Measurements from ENCODE around the gene RABGAP1. TPM values are rescaled to one million over a fixed set of nuclear protein-coding genes. Genes with fewer than 3 reads are reported as not detected.

Gene RABGAP1
- total RNA-seq, 1 experiment from 2014 or later = 55.4 TPM

DNA sequence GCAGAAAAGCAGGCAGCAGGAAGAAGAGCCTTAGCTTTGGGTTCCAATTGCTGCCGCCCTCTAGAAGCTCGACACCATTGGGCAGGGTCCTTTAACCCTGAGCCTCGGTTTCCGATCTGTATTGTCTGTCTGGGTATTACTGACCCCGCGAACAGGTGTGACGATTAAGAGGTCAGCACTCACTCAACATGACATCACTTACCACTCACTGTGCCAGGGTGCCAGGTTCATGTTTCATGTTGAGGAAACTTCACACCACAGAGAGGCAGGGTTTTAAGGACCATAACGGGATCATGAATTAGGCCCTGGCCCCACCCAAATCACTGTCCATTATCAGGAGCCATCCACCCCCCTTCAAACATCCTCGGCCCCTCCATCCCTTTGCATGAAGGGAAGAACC, 168.2 kb downstream of the RABGAP1 start:
- intact Hi-C loops (cut with micrococcal nuclease; ENCODE audit: unreplicated experiment) = no loop called here
- no TSS peak for BruUV-seq (replicated peaks)
- Mint-ChIP-seq H3K4me1 (ENCODE audit: low read depth, unreplicated experiment) (no peaks in the 10 kb centered on the region), H3K4me3 (ENCODE audit: unreplicated experiment) (no peak overlapping the region), H3K27me3 (ENCODE audit: insufficient read depth, unreplicated experiment) (no peaks in the 10 kb centered on the region), H3K36me3 (ENCODE audit: insufficient read depth, unreplicated experiment) (peaks cover 67% of the 10 kb centered on the region), H3K9me3 (ENCODE audit: unreplicated experiment) (no peaks in the 10 kb centered on the region), H3K27ac (ENCODE audit: unreplicated experiment) (peak overlapping the region; percentile 24)
- ChIA-PET CTCF (no interaction called here), POLR2A (no interaction called here)
- no peak for DNase-seq
- peaks cover 2% of the 10 kb centered on the region for H3K36me3 ChIP-seq (ENCODE audit: control insufficient read depth, insufficient read depth, low read length)
- no peak overlapping the region for H3K4me3 ChIP-seq (ENCODE audit: low read depth, low read length)
- no peaks in the 10 kb centered on the region for H3K4me1 ChIP-seq
- no peaks in the 10 kb centered on the region for H3K9me3 ChIP-seq
- TF ChIP-seq, protein P1, sequence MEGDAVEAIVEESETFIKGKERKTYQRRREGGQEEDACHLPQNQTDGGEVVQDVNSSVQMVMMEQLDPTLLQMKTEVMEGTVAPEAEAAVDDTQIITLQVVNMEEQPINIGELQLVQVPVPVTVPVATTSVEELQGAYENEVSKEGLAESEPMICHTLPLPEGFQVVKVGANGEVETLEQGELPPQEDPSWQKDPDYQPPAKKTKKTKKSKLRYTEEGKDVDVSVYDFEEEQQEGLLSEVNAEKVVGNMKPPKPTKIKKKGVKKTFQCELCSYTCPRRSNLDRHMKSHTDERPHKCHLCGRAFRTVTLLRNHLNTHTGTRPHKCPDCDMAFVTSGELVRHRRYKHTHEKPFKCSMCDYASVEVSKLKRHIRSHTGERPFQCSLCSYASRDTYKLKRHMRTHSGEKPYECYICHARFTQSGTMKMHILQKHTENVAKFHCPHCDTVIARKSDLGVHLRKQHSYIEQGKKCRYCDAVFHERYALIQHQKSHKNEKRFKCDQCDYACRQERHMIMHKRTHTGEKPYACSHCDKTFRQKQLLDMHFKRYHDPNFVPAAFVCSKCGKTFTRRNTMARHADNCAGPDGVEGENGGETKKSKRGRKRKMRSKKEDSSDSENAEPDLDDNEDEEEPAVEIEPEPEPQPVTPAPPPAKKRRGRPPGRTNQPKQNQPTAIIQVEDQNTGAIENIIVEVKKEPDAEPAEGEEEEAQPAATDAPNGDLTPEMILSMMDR (IDR thresholded peaks at IDR 0.05; ENCODE audit: insufficient read depth in 1 of 2, low read depth in 1 of 2, low read length in 1 of 2, severe bottlenecking in 1 of 2, unreplicated experiment in 1 of 2) = no peak
- no peaks in the 10 kb centered on the region for H3K27me3 ChIP-seq (replicated peaks; ENCODE audit: control insufficient read depth, insufficient read depth, low read length)

DNA sequence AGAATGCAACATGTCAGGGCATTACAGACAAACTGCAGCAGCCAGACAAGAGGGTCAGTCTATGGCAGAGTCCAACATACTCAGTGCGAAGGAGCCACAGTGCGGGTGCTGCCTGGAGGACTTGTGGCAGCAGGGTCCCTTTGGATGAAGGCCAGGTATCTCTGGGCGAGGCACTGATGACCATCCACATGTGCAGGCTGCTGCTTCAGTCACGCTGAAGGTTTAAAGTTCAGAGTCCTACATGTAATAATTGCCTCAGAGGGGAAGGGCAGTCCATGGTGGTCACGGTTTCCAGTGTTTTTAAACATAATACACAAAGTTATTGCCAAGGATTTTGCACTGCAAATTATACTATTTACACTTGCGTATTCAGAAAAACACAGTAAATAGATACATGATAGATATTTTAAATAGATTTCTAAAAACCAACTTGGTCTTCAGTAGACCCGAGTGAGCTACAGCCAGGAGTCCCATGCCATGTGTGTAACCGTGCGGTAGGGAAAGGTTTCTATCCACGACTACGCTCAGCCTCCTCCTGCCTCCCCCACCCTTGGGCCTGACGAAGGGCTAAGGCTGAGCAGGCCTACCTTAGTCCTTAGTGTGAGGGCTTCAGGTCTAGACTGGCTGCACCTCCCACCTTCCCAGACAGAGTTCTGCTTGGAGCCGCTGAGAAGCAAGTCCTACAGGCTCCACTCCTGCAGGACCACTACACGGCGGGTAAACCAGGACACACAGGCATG, 168.9 kb downstream of the RABGAP1 start:
- intact Hi-C loops (cut with micrococcal nuclease; ENCODE audit: unreplicated experiment) = no loop called here
- no peak overlapping the region for H3K27ac Mint-ChIP-seq (ENCODE audit: unreplicated experiment)
- peaks cover 67% of the 10 kb centered on the region for H3K36me3 Mint-ChIP-seq (ENCODE audit: insufficient read depth, unreplicated experiment)
- H3K4me3 ChIP-seq (ENCODE audit: low read depth, low read length) = no peak overlapping the region
- no TSS peak for BruUV-seq (replicated peaks)
- ChIA-PET CTCF (no interaction called here), POLR2A (no interaction called here)
- no peaks in the 10 kb centered on the region for H3K27me3 ChIP-seq (replicated peaks; ENCODE audit: control insufficient read depth, insufficient read depth, low read length)
- peak in 1 of 2 experiments; percentile 33 for DNase-seq
- no peaks in the 10 kb centered on the region; the same call in none of the 2 replicates for H3K36me3 ChIP-seq (ENCODE audit: control insufficient read depth, insufficient read depth, low read length)
- no peaks in the 10 kb centered on the region for H3K9me3 Mint-ChIP-seq (ENCODE audit: unreplicated experiment)
- TF ChIP-seq, protein P1 (IDR thresholded peaks at IDR 0.05; ENCODE audit: insufficient read depth in 1 of 2, low read depth in 1 of 2, low read length in 1 of 2, severe bottlenecking in 1 of 2, unreplicated experiment in 1 of 2) = no peak
- no peak overlapping the region for H3K4me3 Mint-ChIP-seq (ENCODE audit: unreplicated experiment)
- no peaks in the 10 kb centered on the region for H3K4me1 Mint-ChIP-seq (ENCODE audit: low read depth, unreplicated experiment)
- H3K9me3 ChIP-seq = no peaks in the 10 kb centered on the region
- no peaks in the 10 kb centered on the region for H3K27me3 Mint-ChIP-seq (ENCODE audit: insufficient read depth, unreplicated experiment)
- H3K4me1 ChIP-seq = no peaks in the 10 kb centered on the region

DNA sequence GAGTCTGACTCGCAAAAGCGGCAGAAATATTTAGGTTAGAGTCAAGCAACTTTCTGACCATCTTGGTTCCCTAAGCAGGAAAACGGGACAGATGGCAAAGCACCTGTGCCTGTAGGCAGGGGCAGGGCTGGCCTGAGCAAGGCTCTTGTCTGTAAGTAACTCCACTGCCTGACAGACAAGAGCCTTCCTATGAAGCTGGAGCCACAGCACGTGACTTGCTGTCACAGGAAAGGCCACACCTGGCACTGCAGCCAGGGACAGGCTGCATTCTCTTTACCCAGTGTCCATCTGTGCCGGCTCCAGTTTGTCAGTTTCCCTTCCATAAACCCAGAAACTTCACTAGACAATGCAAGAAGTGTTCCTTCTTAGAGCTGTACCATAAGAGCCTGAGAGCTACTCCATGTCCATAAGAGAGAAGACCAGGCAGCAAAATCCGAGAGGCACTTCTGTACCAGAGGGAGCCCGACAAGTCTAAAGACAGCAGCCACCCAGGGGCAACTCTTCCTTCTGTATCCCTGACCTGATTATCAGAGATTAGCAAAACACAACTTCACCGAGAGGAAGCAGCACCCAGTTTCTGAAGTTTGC, 170.7 kb downstream of the RABGAP1 start:
- Mint-ChIP-seq H3K4me3 (ENCODE audit: unreplicated experiment) (no peak overlapping the region), H3K27ac (ENCODE audit: unreplicated experiment) (no peak overlapping the region), H3K27me3 (ENCODE audit: insufficient read depth, unreplicated experiment) (no peaks in the 10 kb centered on the region), H3K36me3 (ENCODE audit: insufficient read depth, unreplicated experiment) (peaks cover 60% of the 10 kb centered on the region), H3K9me3 (ENCODE audit: unreplicated experiment) (no peaks in the 10 kb centered on the region), H3K4me1 (ENCODE audit: low read depth, unreplicated experiment) (no peaks in the 10 kb centered on the region)
- TF ChIP-seq, protein P1 (IDR thresholded peaks at IDR 0.05; ENCODE audit: insufficient read depth in 1 of 2, low read depth in 1 of 2, low read length in 1 of 2, severe bottlenecking in 1 of 2, unreplicated experiment in 1 of 2) = no peak
- no TSS peak for BruUV-seq (replicated peaks)
- no peaks in the 10 kb centered on the region for H3K9me3 ChIP-seq
- DNase-seq = no peak
- no peak overlapping the region for H3K4me3 ChIP-seq (ENCODE audit: low read depth, low read length)
- ChIA-PET POLR2A (no interaction called here), CTCF (no interaction called here)
- H3K4me1 ChIP-seq = no peaks in the 10 kb centered on the region
- intact Hi-C loops (cut with micrococcal nuclease; ENCODE audit: unreplicated experiment) = no loop called here
- H3K27me3 ChIP-seq (replicated peaks; ENCODE audit: control insufficient read depth, insufficient read depth, low read length) = no peaks in the 10 kb centered on the region
- H3K36me3 ChIP-seq (ENCODE audit: control insufficient read depth, insufficient read depth, low read length) = peaks cover 2% of the 10 kb centered on the region
